NCI-H226 (cell line): ENCODE results near the gene NAT8L.

ENCODE experiments used
- DNase-seq: peaks from one replicate; pipeline ENCODE4 v3.0.0-alpha.2; 2015

Gene NAT8L

GRCh38 chr4:2065106-2065930 lies 6.2 kb downstream of the NAT8L start:
- no peak for DNase-seq

GRCh38 chr4:2066011-2066551 lies 7.0 kb downstream of the NAT8L start:
- DNase-seq = no peak

- no peak for DNase-seq
These were observed 7.7 kb downstream of the NAT8L start for GRCh38 chr4:2066571-2067445.

- DNase-seq = no peak
These were observed 8.5 kb downstream of the NAT8L start for GRCh38 chr4:2067446-2068197.

GRCh38 chr4:2068198-2068470 lies 9.0 kb downstream of the NAT8L start:
- no peak for DNase-seq

GRCh38 chr4:2068566-2068965 lies 9.4 kb downstream of the NAT8L start:
- DNase-seq = no peak

- DNase-seq = no peak
These were observed 10.2 kb downstream of the NAT8L start for GRCh38 chr4:2069161-2069971.

GRCh38 chr4:2069986-2070385 lies 10.9 kb downstream of the NAT8L start:
- no peak for DNase-seq

- no peak for DNase-seq
These were observed 11.5 kb downstream of the NAT8L start for GRCh38 chr4:2070421-2071251.

GRCh38 chr4:2071252-2071911 lies 12.3 kb downstream of the NAT8L start:
- DNase-seq = no peak

- DNase-seq = no peak
These were observed 13.1 kb downstream of the NAT8L start for GRCh38 chr4:2071912-2072867.

GRCh38 chr4:2072971-2073807 lies 14.1 kb downstream of the NAT8L start:
- DNase-seq = no peak

- no peak for DNase-seq
These were observed 14.8 kb downstream of the NAT8L start for GRCh38 chr4:2073808-2074481.

GRCh38 chr4:2074588-2074987 lies 15.5 kb downstream of the NAT8L start:
- DNase-seq = no peak

- no peak for DNase-seq
These were observed 16.3 kb downstream of the NAT8L start for GRCh38 chr4:2075171-2075986.

- no peak for DNase-seq
These were observed 17.1 kb downstream of the NAT8L start for GRCh38 chr4:2075987-2076907.
